Measurements from ENCODE around the gene VENTX. TPM values are rescaled to one million over a fixed set of nuclear protein-coding genes. Genes with fewer than 3 reads are reported as not detected.

The VENTX gene
- total RNA-seq, 1 experiment from 2014 or later, result not detected

DNA sequence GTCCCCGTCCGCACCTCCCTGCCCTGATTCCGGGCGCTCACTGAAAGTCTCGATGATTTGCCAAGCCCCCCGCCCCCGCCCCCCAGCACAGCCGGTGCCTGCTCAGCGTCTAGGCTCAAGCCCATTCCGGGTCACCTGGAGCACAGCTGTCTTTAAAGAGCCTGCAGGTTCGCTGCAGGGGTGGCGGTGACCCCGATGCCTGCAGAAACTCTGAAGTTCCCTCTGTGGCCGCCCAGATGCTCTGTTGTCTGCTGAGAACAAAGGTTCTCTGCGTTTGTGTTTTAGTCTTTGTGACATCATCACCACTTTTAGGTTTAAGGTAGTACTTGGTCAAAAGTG, 780 bp downstream of the VENTX start:
- ChIA-PET CTCF (no interaction called here), POLR2A (no interaction called here)
- DNase-seq (ENCODE audit: unreplicated experiment), result no peak
- intact Hi-C loops (cut with micrococcal nuclease), result no loop called here
- no peak overlapping the region for H3K4me3 Mint-ChIP-seq (ENCODE audit: unreplicated experiment)
- no peaks in the 10 kb centered on the region for H3K9me3 Mint-ChIP-seq (ENCODE audit: unreplicated experiment)
- BruUV-seq (replicated peaks), result no TSS peak
- peaks cover 7% of the 10 kb centered on the region for H3K4me1 Mint-ChIP-seq (ENCODE audit: insufficient read depth, unreplicated experiment)
- peaks cover 9% of the 10 kb centered on the region for H3K27me3 Mint-ChIP-seq (ENCODE audit: insufficient read depth, unreplicated experiment)
- no peak overlapping the region for H3K27ac Mint-ChIP-seq (ENCODE audit: low read depth, unreplicated experiment)
- H3K36me3 Mint-ChIP-seq (ENCODE audit: insufficient read depth, unreplicated experiment), result no peaks in the 10 kb centered on the region
- TF ChIP-seq, protein P1, sequence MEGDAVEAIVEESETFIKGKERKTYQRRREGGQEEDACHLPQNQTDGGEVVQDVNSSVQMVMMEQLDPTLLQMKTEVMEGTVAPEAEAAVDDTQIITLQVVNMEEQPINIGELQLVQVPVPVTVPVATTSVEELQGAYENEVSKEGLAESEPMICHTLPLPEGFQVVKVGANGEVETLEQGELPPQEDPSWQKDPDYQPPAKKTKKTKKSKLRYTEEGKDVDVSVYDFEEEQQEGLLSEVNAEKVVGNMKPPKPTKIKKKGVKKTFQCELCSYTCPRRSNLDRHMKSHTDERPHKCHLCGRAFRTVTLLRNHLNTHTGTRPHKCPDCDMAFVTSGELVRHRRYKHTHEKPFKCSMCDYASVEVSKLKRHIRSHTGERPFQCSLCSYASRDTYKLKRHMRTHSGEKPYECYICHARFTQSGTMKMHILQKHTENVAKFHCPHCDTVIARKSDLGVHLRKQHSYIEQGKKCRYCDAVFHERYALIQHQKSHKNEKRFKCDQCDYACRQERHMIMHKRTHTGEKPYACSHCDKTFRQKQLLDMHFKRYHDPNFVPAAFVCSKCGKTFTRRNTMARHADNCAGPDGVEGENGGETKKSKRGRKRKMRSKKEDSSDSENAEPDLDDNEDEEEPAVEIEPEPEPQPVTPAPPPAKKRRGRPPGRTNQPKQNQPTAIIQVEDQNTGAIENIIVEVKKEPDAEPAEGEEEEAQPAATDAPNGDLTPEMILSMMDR (IDR thresholded peaks at IDR 0.05; ENCODE audit: unreplicated experiment), result no peak

DNA sequence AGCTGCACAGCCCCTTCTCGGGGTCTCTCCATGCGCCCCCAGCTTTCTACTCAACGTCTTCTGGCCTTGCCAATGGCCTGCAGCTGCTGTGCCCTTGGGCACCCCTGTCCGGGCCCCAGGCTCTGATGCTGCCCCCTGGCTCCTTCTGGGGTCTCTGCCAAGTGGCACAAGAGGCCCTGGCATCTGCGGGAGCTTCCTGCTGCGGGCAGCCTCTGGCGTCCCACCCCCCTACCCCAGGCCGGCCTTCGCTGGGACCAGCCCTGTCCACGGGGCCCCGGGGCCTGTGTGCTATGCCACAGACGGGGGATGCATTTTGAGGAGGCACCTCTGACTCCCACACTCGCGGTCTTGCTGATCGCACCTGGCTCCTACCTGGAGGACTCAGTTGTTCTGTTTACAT, 2.3 kb downstream of the VENTX start:
- no peak overlapping the region for H3K27ac Mint-ChIP-seq (ENCODE audit: low read depth, unreplicated experiment)
- no peak for DNase-seq (ENCODE audit: unreplicated experiment)
- TF ChIP-seq, protein P1 (IDR thresholded peaks at IDR 0.05; ENCODE audit: unreplicated experiment), result no peak
- H3K4me1 Mint-ChIP-seq (ENCODE audit: insufficient read depth, unreplicated experiment), result peaks cover 7% of the 10 kb centered on the region
- no TSS peak for BruUV-seq (replicated peaks)
- intact Hi-C loops (cut with micrococcal nuclease), result no loop called here
- no peaks in the 10 kb centered on the region for H3K9me3 Mint-ChIP-seq (ENCODE audit: unreplicated experiment)
- H3K4me3 Mint-ChIP-seq (ENCODE audit: unreplicated experiment), result no peak overlapping the region
- ChIA-PET CTCF (interaction anchor here (1.2 kb wide), 1 partner anchor 18 kb away, joined by 3 read pairs; no protein-coding TSS in a partner anchor), POLR2A (no interaction called here)
- no peaks in the 10 kb centered on the region for H3K36me3 Mint-ChIP-seq (ENCODE audit: insufficient read depth, unreplicated experiment)
- peaks cover 9% of the 10 kb centered on the region for H3K27me3 Mint-ChIP-seq (ENCODE audit: insufficient read depth, unreplicated experiment)

DNA sequence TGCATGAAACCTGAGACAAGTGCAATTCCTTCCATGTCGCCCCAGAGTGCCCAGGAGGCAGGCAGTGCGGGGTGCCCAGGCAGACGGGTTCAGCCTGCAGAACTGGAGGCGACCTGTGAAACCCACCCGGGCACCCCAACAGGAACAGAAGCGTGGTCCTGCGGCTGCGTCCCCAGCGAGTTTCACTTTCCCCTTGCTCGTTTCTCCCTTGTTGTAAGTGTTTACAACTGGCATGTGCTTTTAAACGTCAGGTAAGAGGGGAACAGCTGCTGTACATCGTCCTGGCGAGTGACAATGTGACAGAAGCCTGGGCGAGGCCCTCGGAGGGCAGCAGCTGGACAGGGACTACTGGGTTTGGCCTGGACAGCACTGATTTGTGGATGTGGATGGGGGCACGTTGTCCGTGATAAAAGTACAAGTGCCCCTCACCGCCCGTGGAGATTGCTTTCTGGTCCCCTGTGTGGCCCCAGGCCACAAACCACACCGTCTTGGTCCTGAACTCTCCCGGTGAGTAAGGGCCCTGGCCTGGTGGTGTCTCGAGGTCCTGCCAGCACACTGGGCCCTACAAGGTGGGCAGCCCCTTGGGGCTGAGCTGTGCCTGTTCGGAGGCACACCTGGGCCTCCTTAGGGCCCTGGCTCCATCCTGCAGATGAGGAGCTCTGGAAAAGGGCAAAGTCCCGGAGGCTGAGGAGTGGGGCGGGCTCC, 4.0 kb downstream of the VENTX start:
- peaks cover 9% of the 10 kb centered on the region for H3K27me3 Mint-ChIP-seq (ENCODE audit: insufficient read depth, unreplicated experiment)
- TF ChIP-seq, protein P1 (IDR thresholded peaks at IDR 0.05; ENCODE audit: unreplicated experiment), result no peak

DNA sequence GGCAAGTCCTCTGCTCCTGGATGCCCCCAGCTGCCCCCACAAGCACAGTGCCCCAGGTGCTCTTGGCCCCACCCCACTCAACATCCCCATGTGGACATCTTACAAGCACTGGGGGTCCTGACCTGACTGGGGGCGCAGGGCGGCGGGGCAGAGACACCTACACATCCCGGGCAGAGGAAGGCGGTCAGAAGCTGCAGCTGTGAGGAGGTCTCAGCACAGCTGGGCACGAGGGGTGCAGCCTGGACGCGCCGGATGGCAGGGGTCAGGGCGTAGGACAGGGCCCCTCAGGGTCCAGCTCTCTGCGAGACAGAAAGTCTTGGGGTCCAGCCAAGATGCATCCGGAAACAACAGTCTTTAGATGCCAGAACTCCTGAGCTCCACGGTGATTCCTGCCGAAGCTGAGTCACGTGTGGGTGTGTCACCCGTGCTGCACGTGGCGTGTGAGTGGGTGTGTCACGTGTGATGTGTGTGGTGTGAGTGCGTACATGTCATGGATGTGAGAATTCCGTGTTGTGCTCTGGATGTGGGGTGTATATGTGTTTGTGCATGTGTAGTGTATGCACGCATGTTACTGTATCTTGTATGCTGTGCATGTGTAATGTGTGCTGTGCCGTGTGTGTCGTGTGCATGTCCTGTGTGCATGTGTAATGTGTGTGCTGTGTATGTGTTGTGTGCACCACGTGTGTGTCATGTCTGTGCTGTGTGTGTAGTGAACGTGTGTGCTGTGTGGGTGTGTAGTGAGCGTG, 5.1 kb downstream of the VENTX start:
- H3K4me1 Mint-ChIP-seq (ENCODE audit: insufficient read depth, unreplicated experiment), result peaks cover 7% of the 10 kb centered on the region
- TF ChIP-seq, protein P1 (IDR thresholded peaks at IDR 0.05; ENCODE audit: unreplicated experiment), result no peak
- H3K36me3 Mint-ChIP-seq (ENCODE audit: insufficient read depth, unreplicated experiment), result no peaks in the 10 kb centered on the region
- no peaks in the 10 kb centered on the region for H3K9me3 Mint-ChIP-seq (ENCODE audit: unreplicated experiment)
- no TSS peak for BruUV-seq (replicated peaks)
- intact Hi-C loops (cut with micrococcal nuclease), result no loop called here
- peaks cover 9% of the 10 kb centered on the region for H3K27me3 Mint-ChIP-seq (ENCODE audit: insufficient read depth, unreplicated experiment)
- ChIA-PET POLR2A (no interaction called here), CTCF (interaction anchor here (0.6 to 1.0 kb wide), 2 partner anchors 16 to 17 kb away, joined by 3 read pairs; no protein-coding TSS in a partner anchor)
- DNase-seq (ENCODE audit: unreplicated experiment), result peak; percentile 17
- no peak overlapping the region for H3K4me3 Mint-ChIP-seq (ENCODE audit: unreplicated experiment)
- no peak overlapping the region for H3K27ac Mint-ChIP-seq (ENCODE audit: low read depth, unreplicated experiment)

More for the DNA sequence above, 4.0 kb downstream of the VENTX start:
- Mint-ChIP-seq H3K9me3 (ENCODE audit: unreplicated experiment) (no peaks in the 10 kb centered on the region), H3K27ac (ENCODE audit: low read depth, unreplicated experiment) (no peak overlapping the region), H3K36me3 (ENCODE audit: insufficient read depth, unreplicated experiment) (no peaks in the 10 kb centered on the region), H3K4me3 (ENCODE audit: unreplicated experiment) (no peak overlapping the region), H3K4me1 (ENCODE audit: insufficient read depth, unreplicated experiment) (peaks cover 7% of the 10 kb centered on the region)
- ChIA-PET CTCF (interaction anchor here (1.0 kb wide), 1 partner anchor 17 kb away, joined by 3 read pairs; no protein-coding TSS in a partner anchor), POLR2A (no interaction called here)
- intact Hi-C loops (cut with micrococcal nuclease), result no loop called here
- DNase-seq (ENCODE audit: unreplicated experiment), result no peak
- BruUV-seq (replicated peaks), result no TSS peak
